ENCODE measurements around the gene SMARCA2.

The SMARCA2 gene

GRCh38 chr9:2016408-2017330 lies 1.5 kb downstream of the SMARCA2 start:
- DNase-seq, result peak; percentile 54

GRCh38 chr9:2017331-2018161 lies 2.4 kb downstream of the SMARCA2 start:
- DNase-seq, result peak; percentile 73

- DNase-seq, result no peak
Measured at GRCh38 chr9:2018162-2018643, 3.1 kb downstream of the SMARCA2 start.

- no peak for DNase-seq
Measured at GRCh38 chr9:2018764-2019558, 3.8 kb downstream of the SMARCA2 start.

- DNase-seq, result no peak
Measured at GRCh38 chr9:2019723-2020122, 4.6 kb downstream of the SMARCA2 start.

GRCh38 chr9:2021731-2022130 lies 6.6 kb downstream of the SMARCA2 start:
- no peak for DNase-seq

- no peak for DNase-seq
Measured at GRCh38 chr9:2022560-2022959, 7.4 kb downstream of the SMARCA2 start.

- no peak for DNase-seq
Measured at GRCh38 chr9:2023042-2023441, 7.9 kb downstream of the SMARCA2 start.

GRCh38 chr9:2023532-2023931 lies 8.4 kb downstream of the SMARCA2 start:
- DNase-seq, result peak; percentile 20

GRCh38 chr9:2024888-2025782 lies 10.0 kb downstream of the SMARCA2 start:
- DNase-seq, result no peak

GRCh38 chr9:2026220-2026997 lies 11.3 kb downstream of the SMARCA2 start:
- no peak for DNase-seq

GRCh38 chr9:2027543-2028160 lies 12.5 kb downstream of the SMARCA2 start:
- DNase-seq, result no peak

- DNase-seq, result no peak
Measured at GRCh38 chr9:2028888-2029287, 13.7 kb downstream of the SMARCA2 start.

- DNase-seq, result no peak
Measured at GRCh38 chr9:2029666-2030170, 14.6 kb downstream of the SMARCA2 start.

- DNase-seq, result no peak
Measured at GRCh38 chr9:2032234-2032633, 17.1 kb downstream of the SMARCA2 start.

- DNase-seq, result no peak
Measured at GRCh38 chr9:2036844-2037243, 21.7 kb downstream of the SMARCA2 start.

- DNase-seq, result no peak
Measured at GRCh38 chr9:2039294-2040180, 24.4 kb downstream of the SMARCA2 start.

- no peak for DNase-seq
Measured at GRCh38 chr9:2040828-2041227, 25.7 kb downstream of the SMARCA2 start.

GRCh38 chr9:2041736-2042135 lies 26.6 kb downstream of the SMARCA2 start:
- DNase-seq, result no peak

All from stimulated activated CD4-positive, alpha-beta T cell treated with anti-CD3 and anti-CD28 coated beads, Interleukin-1b, Interleukin-23, amount 100 ng/mL, for 48 hours (primary cell).